Liver (tissue), 9 donors: Measurements from ENCODE around the gene SLC7A6. TPM values are rescaled to one million over a fixed set of nuclear protein-coding genes. Genes with fewer than 3 reads are reported as not detected.
A peak's percentile ranks its signal among the peaks of the same experiment; 100 is the strongest.

Experiments
- DNase-seq: peaks from one replicate; pipeline ENCODE4 v3.0.0-alpha.2; 2017; ENCODE audit warnings: low spot score
- H3K27ac ChIP-seq, 2 donors: one replicate each; pipeline ENCODE4 v1.7.0; 2013; ENCODE audit warnings: inconsistent platforms in 2 of 2, low read length in 2 of 2, control low read depth in 1 of 2, low read depth in 1 of 2, mild to moderate bottlenecking in 1 of 2
- H3K27me3 ChIP-seq, 4 donors: one replicate each; pipeline versions ENCODE4 v1.6.1 to v1.7.0; 2013; ENCODE audit warnings: low read length in 3 of 4, inconsistent platforms in 1 of 4, mild to moderate bottlenecking in 1 of 4, moderate library complexity in 1 of 4; ENCODE audit not compliant: control insufficient read depth in 4 of 4, insufficient read depth in 4 of 4
- H3K36me3 ChIP-seq, 4 donors: one replicate each; pipeline versions ENCODE4 v1.6.1 to v1.7.0; 2013; ENCODE audit warnings: low read length in 3 of 4, mild to moderate bottlenecking in 3 of 4, low read depth in 1 of 4, moderate library complexity in 1 of 4; ENCODE audit not compliant: control insufficient read depth in 4 of 4, insufficient read depth in 3 of 4
- H3K4me1 ChIP-seq, 4 donors: one replicate each; pipeline versions ENCODE4 v1.6.1 to v1.7.0; 2013; ENCODE audit warnings: low read length in 3 of 4, mild to moderate bottlenecking in 3 of 4, moderate library complexity in 1 of 4; ENCODE audit not compliant: control insufficient read depth in 4 of 4, insufficient read depth in 4 of 4
- H3K4me3 ChIP-seq, 3 donors: one replicate each; pipeline versions ENCODE4 v1.6.1 to v1.7.0; 2013; ENCODE audit warnings: low read length in 3 of 3, control low read depth in 1 of 3, low read depth in 1 of 3, mild to moderate bottlenecking in 1 of 3
- H3K9ac ChIP-seq, 2 donors: one replicate each; pipeline ENCODE4 v1.7.0; 2013; ENCODE audit warnings: low read length in 2 of 2, mild to moderate bottlenecking in 2 of 2, moderate library complexity in 2 of 2, control low read depth in 1 of 2, low read depth in 1 of 2
- H3K9me3 ChIP-seq, 4 donors: one replicate each; pipeline versions ENCODE4 v1.6.1 to v1.7.0; 2013; ENCODE audit warnings: low read length in 3 of 4; ENCODE audit not compliant: control insufficient read depth in 4 of 4
- ATF3 ChIP-seq: IDR thresholded peaks from 2 replicates; pipeline ENCODE4 v1.6.1; 2016; ENCODE audit warnings: antibody characterized with exemption
- CTCF ChIP-seq: fragments of 150-350 bp; IDR thresholded peaks from 2 replicates; pipeline ENCODE4 v1.5.1; 2017; ENCODE audit warnings: improper control_type of control experiment, low read depth, low read length; ENCODE audit not compliant: missing input control
- EGR1 ChIP-seq, 2 donors: IDR thresholded peaks; 2 replicates each; pipeline ENCODE4 v1.6.1; 2016 to 2018; ENCODE audit warnings: antibody characterized with exemption in 2 of 2, low read depth in 2 of 2
- FOXA1 ChIP-seq: IDR thresholded peaks from 2 replicates; pipeline ENCODE4 v1.6.1; 2016; ENCODE audit warnings: antibody characterized with exemption
- FOXA2 ChIP-seq: IDR thresholded peaks from 2 replicates; pipeline ENCODE4 v1.6.1; 2016; ENCODE audit warnings: antibody characterized with exemption
- GABPA ChIP-seq, 2 donors: IDR thresholded peaks in 1 of 2; conservative IDR thresholded peaks in 1 of 2; 2 replicates each; pipeline ENCODE4 v1.6.1; 2016; ENCODE audit warnings: antibody characterized with exemption in 2 of 2, mild to moderate bottlenecking in 1 of 2, moderate library complexity in 1 of 2
- HNF4A ChIP-seq, 2 donors: conservative IDR thresholded peaks; 2 replicates each; pipeline ENCODE4 v1.6.1; 2016; ENCODE audit warnings: antibody characterized with exemption in 2 of 2, mild to moderate bottlenecking in 2 of 2
- HNF4G ChIP-seq: IDR thresholded peaks from 2 replicates; pipeline ENCODE4 v1.6.1; 2016; ENCODE audit warnings: antibody characterized with exemption
- JUND ChIP-seq, 2 donors: IDR thresholded peaks; 2 replicates each; pipeline ENCODE4 v1.6.1; 2016; ENCODE audit warnings: antibody characterized with exemption in 2 of 2
- MAX ChIP-seq: IDR thresholded peaks from 2 replicates; pipeline ENCODE4 v1.6.1; 2016; ENCODE audit warnings: antibody characterized with exemption
- NR2F2 ChIP-seq: IDR thresholded peaks from 2 replicates; pipeline ENCODE4 v1.6.1; 2016; ENCODE audit warnings: antibody characterized with exemption
- RAD21 ChIP-seq, 2 donors: IDR thresholded peaks; 2 replicates each; pipeline ENCODE4 v1.6.1; 2016; ENCODE audit warnings: antibody characterized with exemption in 2 of 2, mild to moderate bottlenecking in 2 of 2
- REST ChIP-seq: IDR thresholded peaks from 2 replicates; pipeline ENCODE4 v1.6.1; 2016; ENCODE audit warnings: antibody characterized with exemption, mild to moderate bottlenecking
- RXRA ChIP-seq, 2 donors: IDR thresholded peaks; 2 replicates each; pipeline ENCODE4 v1.6.1; 2017 to 2018; ENCODE audit warnings: antibody characterized with exemption in 2 of 2, mild to moderate bottlenecking in 1 of 2
- SP1 ChIP-seq: IDR thresholded peaks from 2 replicates; pipeline ENCODE4 v1.6.1; 2018; ENCODE audit warnings: antibody characterized with exemption, mild to moderate bottlenecking
- TAF1 ChIP-seq: conservative IDR thresholded peaks from 2 replicates; pipeline ENCODE4 v1.6.1; 2016; ENCODE audit warnings: antibody characterized with exemption, mild to moderate bottlenecking
- YY1 ChIP-seq: IDR thresholded peaks from 2 replicates; pipeline ENCODE4 v1.6.1; 2016; ENCODE audit warnings: antibody characterized with exemption, mild to moderate bottlenecking
- ZBTB33 ChIP-seq: IDR thresholded peaks from 2 replicates; pipeline ENCODE4 v1.6.1; 2016; ENCODE audit warnings: antibody characterized with exemption
- WGBS: extraction: QIAGEN DNeasy Blood & Tissue Kit; methylation state at CpG from one replicate; pipeline ENCODE4 v1.1.7; 2013; 5-methylcytosine and 5-hydroxymethylcytosine counted together
- polyA plus RNA-seq, 2 donors: library from polyadenylated mRNA; stranded (reverse) in 1 of 2; unstranded in 1 of 2; fragments of 200-250 nt in 1 of 2; fragments of >200 nt in 1 of 2; fragmentation: Nextera tagmentation in 1 of 2; extraction: Ambion mirVana in 1 of 2; gene quantifications; one replicate each; pipeline versions ENCODE4 v1.2.1 to v1.2.3, GENCODE V29; 2013 to 2015
- total RNA-seq, 2 donors: library from RNA; depleted of rRNA; stranded (reverse); fragments of >200 nt; gene quantifications; one replicate each; pipeline ENCODE4 v1.2.3, GENCODE V29; 2014
- donor health status: healthy.
- donor health status: healthy.
- donor health status: healthy.
- donor health status: healthy.
- donor health status: healthy.

Gene SLC7A6
- total and polyA plus RNA-seq, 4 donors: 1.2 to 4.9 (median 1.9) TPM

GRCh38 chr16:68331879-68332410, 67.6 kb downstream of the SLC7A6 start:
- 20% methylated on average over 4 of the region's 4 CpGs for WGBS
- Histone ChIP-seq H3K4me1 (peaks cover 0 to 27% (median 22%) of the 10 kb centered on the region in 4 donors), H3K9me3 (no peaks in the 10 kb centered on the region), H3K4me3 (no peak overlapping the region), H3K27ac (peak overlapping the region; percentile 58 to 69), H3K9ac (no peak overlapping the region), H3K36me3 (peaks cover 0 to 4% (median under 1%) of the 10 kb centered on the region in 4 donors), H3K27me3 (no peaks in the 10 kb centered on the region)
- DNase-seq: no peak
- TF ChIP-seq TAF1 (no peak), EGR1 (IDR thresholded peaks at IDR 0.05; ENCODE audit: low read depth in 2 of 2) (no peak), JUND (IDR thresholded peaks at IDR 0.05) (no peak), YY1 (no peak), NR2F2 (no peak), HNF4G (no peak), FOXA2 (no peak), SP1 (no peak), CTCF (no peak), FOXA1 (no peak), MAX (no peak), REST (no peak), HNF4A (conservative IDR thresholded peaks at IDR 0.05) (no peak), RAD21 (IDR thresholded peaks at IDR 0.05) (no peak), ZBTB33 (no peak), ATF3 (no peak), RXRA (IDR thresholded peaks at IDR 0.05) (no peak), GABPA (IDR thresholded peaks at IDR 0.05 in 1 of 2, conservative IDR thresholded peaks at IDR 0.05 in 1 of 2) (no peak)
